OCI-LY7 (cell line): Measurements from ENCODE around the gene RABL2A.
"Not testable (repeated sequence)": the region's sequence is repeated elsewhere in the genome, so short reads cannot be mapped to it uniquely, and the experiment has no call there.

Experiments
- CTCF ChIP-seq: fragments of 200-600 bp; sonication (generic); conservative IDR thresholded peaks from 2 replicates; pipeline ENCODE4 v1.5.1; 2014; ENCODE audit warnings: mild to moderate bottlenecking, antibody characterized with exemption, low read length, moderate library complexity, mixed read lengths
- EZH2phosphoT487 ChIP-seq: fragments of 200-600 bp; sonication (generic); IDR thresholded peaks from 2 replicates; pipeline ENCODE4 v1.6.1; 2018; ENCODE audit warnings: low read depth, borderline replicate concordance, mild to moderate bottlenecking, mixed run types, antibody characterized with exemption, low read length, moderate library complexity, mixed read lengths

DNA sequence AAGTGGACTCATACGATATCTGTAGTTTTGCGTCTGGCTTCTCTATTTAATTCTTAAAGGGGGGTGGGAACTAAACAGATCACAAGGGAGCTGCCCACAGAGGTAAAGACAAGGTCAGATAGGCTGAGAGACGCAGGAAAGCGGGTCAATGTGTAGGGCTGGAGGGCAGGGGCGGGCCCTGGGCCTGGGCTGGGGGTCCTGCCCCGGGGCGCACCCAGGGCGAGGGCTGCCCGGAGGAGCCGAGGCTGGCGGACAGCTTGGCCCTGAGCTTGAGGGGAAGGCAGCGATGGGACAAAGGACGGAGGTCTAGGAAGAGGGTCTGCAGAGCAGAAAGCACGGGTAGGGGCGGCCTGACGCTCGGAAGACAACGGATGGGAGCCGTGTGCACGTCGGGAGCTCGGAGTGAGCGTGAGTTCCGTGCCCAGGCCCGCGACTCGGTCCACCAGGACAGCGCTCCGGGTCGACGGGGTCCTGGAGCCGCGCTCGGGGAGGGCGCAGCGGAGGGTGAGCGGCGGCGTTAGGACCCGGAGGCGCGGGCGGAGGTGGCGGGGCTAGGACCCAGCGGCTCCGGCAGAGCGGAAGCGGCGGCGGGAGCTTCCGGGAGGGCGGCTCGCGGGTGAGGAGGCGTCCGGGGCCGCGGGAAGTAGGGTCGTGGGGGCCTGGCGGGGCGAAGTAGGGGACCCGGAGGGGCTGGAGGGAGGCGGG, 43.4 kb upstream of the RABL2A start:
- TF ChIP-seq CTCF, EZH2phosphoT487: not testable (repeated sequence)
